ENCODE data around the gene LRFN2.

GRCh38 chr6:40474937-40475336, 112.2 kb downstream of the LRFN2 start:
- TF ChIP-seq POLR2A (IDR thresholded peaks at IDR 0.05; ENCODE audit: low read depth, low read length) (no peak), POLR2AphosphoS5 (IDR thresholded peaks at IDR 0.05; ENCODE audit: low read depth, low read length) (no peak), POU2F2 (IDR thresholded peaks at IDR 0.05; ENCODE audit: low read depth, low read length) (no peak), TAF1 (IDR thresholded peaks at IDR 0.05; ENCODE audit: low read depth, low read length) (no peak)

Measured in GM12891 (cell line).